IMR-90 (cell line): ENCODE results near the gene HLA-B.

Experiments used
- CTCF ChIP-seq: conservative IDR thresholded peaks from 2 replicates; pipeline ENCODE4 v1.5.1; 2012; ENCODE audit warnings: mild to moderate bottlenecking, low read depth, low read length, improper control_type of control experiment
- FOS ChIP-seq: fragments of 150-350 bp; IDR thresholded peaks from 2 replicates; pipeline ENCODE4 v1.6.1; 2016; ENCODE audit warnings: low read depth, low read length
- SMC3 ChIP-seq: fragments of 150-350 bp; IDR thresholded peaks from 2 replicates; pipeline ENCODE4 v1.6.1; 2016; ENCODE audit warnings: low read depth, mild to moderate bottlenecking, antibody characterized with exemption, low read length, moderate library complexity

- TF ChIP-seq FOS (no peak), CTCF (no peak), SMC3 (no peak)
Measured at GRCh38 chr6:31304683-31305082, 52.3 kb downstream of the HLA-B start.
